IMR-90 (cell line): Measurements from ENCODE around the gene ZNF232. TPM values are rescaled to one million over a fixed set of nuclear protein-coding genes. Genes with fewer than 3 reads are reported as not detected.

Experiments
- ATAC-seq: fragments of 200-7000 bp; cut with Tn5 transposase; 2 replicates; pipeline ENCODE4 v1.9.1; 2020; ENCODE audit warnings: low read depth, mild to moderate bottlenecking, moderate library complexity
- BruUV-seq: library from RNA; stranded (reverse); fragments of 400-500 nt; replicated peaks from 2 replicates; lab custom pipeline; 2021; lab: Mats Ljungman, UMichigan
- CTCF ChIA-PET: fragments of 300-600 bp; formaldehyde crosslinking; extraction: SDS; loops from one replicate; lab custom pipeline; 2021; ENCODE audit warnings: antibody characterized with exemption; lab: Yijun Ruan, JAX
- POLR2A ChIA-PET: fragments of 300-600 bp; sonication (Branson Sonifier 250); formaldehyde crosslinking; loops from one replicate; lab custom pipeline; 2022; ENCODE audit warnings: antibody characterized with exemption; ENCODE audit not compliant: unreplicated experiment; lab: Charles Lee
- DNase-seq: peaks from one replicate; pipeline ENCODE4 v3.0.0; 2013
- H2AFZ ChIP-seq: replicated peaks from 2 replicates; pipeline ENCODE3; 2013; ENCODE audit warnings: low read length, mild to moderate bottlenecking; ENCODE audit not compliant: poor library complexity
- H2AK5ac ChIP-seq: 2 replicates; pipeline ENCODE4 v1.6.1; 2013; ENCODE audit warnings: low read depth, low read length, inconsistent platforms
- H2AK9ac ChIP-seq: replicated peaks from 2 replicates; pipeline ENCODE3; 2013; ENCODE audit warnings: mild to moderate bottlenecking, low read depth, low read length, moderate library complexity; ENCODE audit not compliant: poor library complexity
- H2BK120ac ChIP-seq: 2 replicates; pipeline ENCODE4 v1.6.1; 2013; ENCODE audit warnings: low read depth, low read length, inconsistent platforms
- H2BK15ac ChIP-seq: 3 replicates; pipeline ENCODE4 v1.6.1; 2013; ENCODE audit warnings: low read depth, low read length, inconsistent platforms
- H2BK20ac ChIP-seq: 2 replicates; pipeline ENCODE4 v1.6.1; 2013; ENCODE audit warnings: low read depth, mild to moderate bottlenecking, inconsistent platforms, low read length, moderate library complexity
- H2BK5ac ChIP-seq: 2 replicates; pipeline ENCODE4 v1.6.1; 2013; ENCODE audit warnings: mild to moderate bottlenecking, low read depth, low read length, inconsistent platforms; ENCODE audit not compliant: poor library complexity, severe bottlenecking
- H3K14ac ChIP-seq: replicated peaks from 2 replicates; pipeline ENCODE4 v1.6.1; 2013; ENCODE audit warnings: low read depth, low read length, inconsistent platforms
- H3K18ac ChIP-seq: 2 replicates; pipeline ENCODE4 v1.6.1; 2013; ENCODE audit warnings: low read depth, low read length, control low read depth
- H3K23ac ChIP-seq: 2 replicates; pipeline ENCODE4 v1.6.1; 2013; ENCODE audit warnings: low read depth, low read length, inconsistent platforms
- H3K27ac ChIP-seq: 2 replicates; pipeline ENCODE4 v1.5.1; 2013; ENCODE audit warnings: mild to moderate bottlenecking, control low read depth, low read length; ENCODE audit not compliant: insufficient read depth
- H3K27me3 ChIP-seq: 2 replicates; pipeline ENCODE4 v1.6.1; 2013; ENCODE audit warnings: low read length; ENCODE audit not compliant: control insufficient read depth, insufficient read depth
- H3K36me3 ChIP-seq: 2 replicates; pipeline ENCODE4 v1.6.1; 2013; ENCODE audit warnings: low read length, mixed read lengths; ENCODE audit not compliant: control insufficient read depth, insufficient read depth
- H3K4ac ChIP-seq: 2 replicates; pipeline ENCODE4 v1.6.1; 2013; ENCODE audit warnings: low read depth, low read length, inconsistent platforms
- H3K4me1 ChIP-seq: 2 replicates; pipeline ENCODE4 v1.6.1; 2013; ENCODE audit warnings: low read length, mixed read lengths; ENCODE audit not compliant: control insufficient read depth, insufficient read depth
- H3K4me2 ChIP-seq: 2 replicates; pipeline ENCODE4 v1.6.1; 2013; ENCODE audit warnings: low read depth, mild to moderate bottlenecking, control low read depth, low read length, moderate library complexity
- H3K4me3 ChIP-seq: 2 replicates; pipeline ENCODE4 v1.5.1; 2013; ENCODE audit warnings: low read depth, mild to moderate bottlenecking, control low read depth, low read length, moderate library complexity; ENCODE audit not compliant: insufficient read depth
- H3K56ac ChIP-seq: 2 replicates; pipeline ENCODE4 v1.6.1; 2013; ENCODE audit warnings: low read length, inconsistent platforms; ENCODE audit not compliant: insufficient read depth; ENCODE audit errors: extremely low read depth
- H3K79me1 ChIP-seq, 2 experiments: 2 replicates each; pipeline ENCODE4 v1.6.1; 2013; ENCODE audit warnings: low read length in 2 of 2, inconsistent platforms in 1 of 2, low read depth in 1 of 2
- H3K9ac ChIP-seq: 2 replicates; pipeline ENCODE4 v1.6.1; 2013; ENCODE audit warnings: low read depth, low read length, control low read depth
- H3K9me1 ChIP-seq: 2 replicates; pipeline ENCODE4 v1.6.1; 2013; ENCODE audit warnings: low read length, inconsistent platforms; ENCODE audit not compliant: insufficient read depth
- H3K9me3 ChIP-seq: 2 replicates; pipeline ENCODE4 v1.6.1; 2013; ENCODE audit warnings: low read length; ENCODE audit not compliant: control insufficient read depth, insufficient read depth
- H4K20me1 ChIP-seq: 2 replicates; pipeline ENCODE4 v1.6.1; 2013; ENCODE audit warnings: low read length, inconsistent platforms; ENCODE audit not compliant: insufficient read depth
- H4K5ac ChIP-seq: 2 replicates; pipeline ENCODE4 v1.6.1; 2013; ENCODE audit warnings: mild to moderate bottlenecking, low read depth, low read length, control low read depth
- H4K8ac ChIP-seq, 2 experiments: 2 replicates each; pipeline ENCODE4 v1.6.1; 2013; ENCODE audit warnings: low read depth in 2 of 2, low read length in 2 of 2, control low read depth in 1 of 2, inconsistent platforms in 1 of 2
- H4K91ac ChIP-seq: 2 replicates; pipeline ENCODE4 v1.6.1; 2013; ENCODE audit warnings: low read depth, low read length, inconsistent platforms; ENCODE audit not compliant: insufficient read depth
- BHLHE40 ChIP-seq: fragments of 150-350 bp; IDR thresholded peaks from 2 replicates; pipeline ENCODE4 v1.6.1; 2016; ENCODE audit warnings: mild to moderate bottlenecking, low read depth, low read length
- CEBPB ChIP-seq: IDR thresholded peaks from 2 replicates; pipeline ENCODE4 v1.6.1; 2012; ENCODE audit warnings: low read depth, low read length, improper control_type of control experiment
- CHD1 ChIP-seq: IDR thresholded peaks from 2 replicates; pipeline ENCODE4 v1.6.1; 2012; ENCODE audit warnings: low read depth, low read length, improper control_type of control experiment
- FOS ChIP-seq: fragments of 150-350 bp; IDR thresholded peaks from 2 replicates; pipeline ENCODE4 v1.6.1; 2016; ENCODE audit warnings: low read depth, low read length
- MAZ ChIP-seq: IDR thresholded peaks from 2 replicates; pipeline ENCODE4 v1.6.1; 2012; ENCODE audit warnings: low read depth, mild to moderate bottlenecking, low read length, improper control_type of control experiment, moderate library complexity, borderline replicate concordance
- MXI1 ChIP-seq: IDR thresholded peaks from 2 replicates; pipeline ENCODE4 v1.6.1; 2012; ENCODE audit warnings: low read depth, mild to moderate bottlenecking, low read length, moderate library complexity, borderline replicate concordance
- NFE2L2 ChIP-seq: fragments of 150-350 bp; IDR thresholded peaks from 2 replicates; pipeline ENCODE4 v1.6.1; 2016; ENCODE audit warnings: low read depth, mild to moderate bottlenecking, low read length
- RAD21 ChIP-seq: IDR thresholded peaks from 2 replicates; pipeline ENCODE4 v1.6.1; 2012; ENCODE audit warnings: low read length, improper control_type of control experiment
- RCOR1 ChIP-seq: IDR thresholded peaks from 2 replicates; pipeline ENCODE4 v1.6.1; 2012; ENCODE audit warnings: mild to moderate bottlenecking, low read length, improper control_type of control experiment; ENCODE audit not compliant: insufficient replicate concordance
- SMC3 ChIP-seq: fragments of 150-350 bp; IDR thresholded peaks from 2 replicates; pipeline ENCODE4 v1.6.1; 2016; ENCODE audit warnings: low read depth, mild to moderate bottlenecking, antibody characterized with exemption, low read length, moderate library complexity
- WGBS, 2 experiments: methylation state at CpG; one replicate each; pipeline versions ENCODE4 v1.1.5 to v1.1.7; 2013; ENCODE audit warnings: missing lambda C conversion rate in 2 of 2; ENCODE audit not compliant: insufficient read length in 1 of 2; ENCODE audit errors: extremely low coverage in 2 of 2; 5-methylcytosine and 5-hydroxymethylcytosine counted together
- dilution Hi-C: fragments of 300-500 bp; cut with HindIII; formaldehyde crosslinking; loops from one replicate; pipeline ENCODE4 v1.14.3; 2018; ENCODE audit warnings: low sequenced_read_pairs; ENCODE audit not compliant: unreplicated experiment
- in situ Hi-C: fragments of 300-500 bp; cut with MboI; formaldehyde crosslinking; loops from 3 replicates; pipeline ENCODE4 v1.14.3; 2019; ENCODE audit warnings: low sequenced_read_pairs, inconsistent platforms, mixed read lengths
- intact Hi-C: fragments of 100-400 bp; cut with micrococcal nuclease; formaldehyde crosslinking; loops from 2 replicates; pipeline ENCODE4 v1.10.0; 2022
- polyA plus RNA-seq, 3 experiments: library from polyadenylated mRNA; depleted of rRNA; stranded (reverse); fragments of >200 nt; gene quantifications; 2 replicates each; pipeline ENCODE4 v1.2.3, GENCODE V29; 2012; ENCODE audit warnings: low replicate concordance in 1 of 3
- total RNA-seq: library from RNA; depleted of rRNA; stranded (reverse); fragments of >200 nt; gene quantifications from 2 replicates; pipeline ENCODE4 v1.2.3, GENCODE V29; 2012
- TF ChIP-seq, protein P1 (sequence below): fragments of 150-350 bp; IDR thresholded peaks from 2 replicates; pipeline ENCODE4 v1.6.1; 2017; ENCODE audit warnings: mild to moderate bottlenecking, antibody characterized with exemption, low read length, low read depth

Gene ZNF232
- total and polyA plus RNA-seq, 2 of the 4 experiments (the other 2 are of a cell fraction) = 3.2 to 6.5 TPM

DNA sequence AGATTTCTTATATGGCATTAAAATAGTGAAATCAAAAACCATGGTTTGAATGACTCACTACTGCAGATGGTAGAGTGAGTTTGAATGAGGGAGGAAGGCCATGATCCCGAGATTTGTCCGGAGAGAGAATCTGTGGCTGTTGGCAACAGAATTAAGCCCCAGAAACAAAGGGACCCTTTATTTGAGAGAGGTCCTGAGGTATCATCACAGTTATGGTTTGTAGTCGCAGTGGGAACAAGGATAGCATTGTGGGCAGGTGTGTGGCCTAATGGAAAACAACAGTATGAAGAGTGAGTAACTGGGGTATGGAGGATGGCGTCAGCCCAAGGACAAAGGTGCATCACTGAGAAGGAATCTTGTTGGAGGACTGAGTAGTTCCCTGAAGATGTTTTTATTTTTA lies 42.0 kb downstream of the ZNF232 start:
- no peaks in the 10 kb centered on the region for H3K9me1 ChIP-seq

More for the DNA sequence above, 42.0 kb downstream of the ZNF232 start:
- Histone ChIP-seq H3K9ac (no peak overlapping the region), H2AFZ (no peak overlapping the region), H4K8ac (no peak overlapping the region), H3K4me3 (no peak overlapping the region), H2BK120ac (no peak overlapping the region), H2BK5ac (no peak overlapping the region), H4K91ac (no peak overlapping the region), H3K79me1 (no peaks in the 10 kb centered on the region), H3K23ac (no peak overlapping the region), H2BK20ac (no peak overlapping the region), H3K4me1 (no peaks in the 10 kb centered on the region), H3K4ac (no peak overlapping the region), H3K27ac (no peak overlapping the region), H3K36me3 (no peaks in the 10 kb centered on the region), H3K14ac (no peak overlapping the region), H3K27me3 (peaks cover 13% of the 10 kb centered on the region), H2AK9ac (peak overlapping the region; percentile 28), H3K9me3 (no peaks in the 10 kb centered on the region), H4K20me1 (no peaks in the 10 kb centered on the region), H3K18ac (no peak overlapping the region), H3K4me2 (no peak overlapping the region), H4K5ac (no peak overlapping the region), H3K56ac (no peak overlapping the region), H2AK5ac (no peak overlapping the region), H2BK15ac (no peak overlapping the region)
- TF ChIP-seq RAD21 (no peak), MAZ (no peak), NFE2L2 (no peak), CHD1 (no peak), MXI1 (no peak), RCOR1 (no peak), BHLHE40 (no peak), CEBPB (no peak), FOS (no peak), SMC3 (no peak)
- TF ChIP-seq, protein P1, sequence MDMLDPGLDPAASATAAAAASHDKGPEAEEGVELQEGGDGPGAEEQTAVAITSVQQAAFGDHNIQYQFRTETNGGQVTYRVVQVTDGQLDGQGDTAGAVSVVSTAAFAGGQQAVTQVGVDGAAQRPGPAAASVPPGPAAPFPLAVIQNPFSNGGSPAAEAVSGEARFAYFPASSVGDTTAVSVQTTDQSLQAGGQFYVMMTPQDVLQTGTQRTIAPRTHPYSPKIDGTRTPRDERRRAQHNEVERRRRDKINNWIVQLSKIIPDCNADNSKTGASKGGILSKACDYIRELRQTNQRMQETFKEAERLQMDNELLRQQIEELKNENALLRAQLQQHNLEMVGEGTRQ = no peak
- in situ Hi-C loops = no loop called here
- WGBS, 2 experiments = 92% methylated on average over 3 of the region's 4 CpGs; no CpG with 5 or more reads in 1 of the 2 experiments
- intact Hi-C loops = no loop called here
- ATAC-seq (no peak), DNase-seq (peak; percentile 16)
- dilution Hi-C loops = no loop called here
- ChIA-PET POLR2A (no interaction called here), CTCF (no interaction called here)
- no TSS peak for BruUV-seq
